HepG2 (cell line): ENCODE data around the gene PKMYT1. TPM values are rescaled to one million over a fixed set of nuclear protein-coding genes. Genes with fewer than 3 reads are reported as not detected.

ENCODE experiments used
- DMAP1 ChIP-seq: IDR thresholded peaks from 2 replicates; pipeline ENCODE4 v1.6.1; 2016
- FLYWCH1 ChIP-seq: sonication (generic); formaldehyde crosslinking; IDR thresholded peaks from 2 replicates; pipeline ENCODE4 v1.8.1; 2023; ENCODE audit warnings: mild to moderate bottlenecking, missing genetic modification reagents
- HHEX ChIP-seq: IDR thresholded peaks from 2 replicates; pipeline ENCODE4 v1.6.1; 2016; ENCODE audit warnings: control low read depth
- JUNB ChIP-seq: sonication (generic); formaldehyde crosslinking; IDR thresholded peaks from 2 replicates; pipeline ENCODE4 v1.8.0; 2022; ENCODE audit warnings: missing genetic modification reagents, mild to moderate bottlenecking, borderline replicate concordance
- KAT8 ChIP-seq: IDR thresholded peaks from 2 replicates; pipeline ENCODE4 v1.6.1; 2016; ENCODE audit warnings: missing genetic modification reagents, missing compliant biosample characterization
- KDM3A ChIP-seq: IDR thresholded peaks from 2 replicates; pipeline ENCODE4 v1.6.1; 2018; ENCODE audit warnings: low read depth, missing compliant biosample characterization
- MXD4 ChIP-seq: IDR thresholded peaks from 2 replicates; pipeline ENCODE4 v1.6.1; 2016; ENCODE audit warnings: mild to moderate bottlenecking, missing biosample characterization, missing genetic modification reagents
- PAWR ChIP-seq: sonication (generic); formaldehyde crosslinking; IDR thresholded peaks from 2 replicates; pipeline ENCODE4 v1.4.0; 2020; ENCODE audit warnings: missing genetic modification reagents, mild to moderate bottlenecking, borderline replicate concordance
- RXRB ChIP-seq: IDR thresholded peaks from 2 replicates; pipeline ENCODE4 v1.6.1; 2016; ENCODE audit warnings: borderline replicate concordance, missing genetic modification reagents, missing compliant biosample characterization
- SRSF4 ChIP-seq: fragments of 200-400 bp; formaldehyde crosslinking; IDR thresholded peaks from one replicate; pipeline ENCODE4 v1.6.1; 2018; ENCODE audit warnings: mild to moderate bottlenecking, low read depth, low read length, moderate library complexity; ENCODE audit not compliant: poor library complexity, severe bottlenecking
- STAG1 ChIP-seq: sonication (generic); formaldehyde crosslinking; IDR thresholded peaks from 2 replicates; pipeline ENCODE4 v1.4.0; 2020; ENCODE audit warnings: missing genetic modification reagents
- TARDBP ChIP-seq: sonication (generic); formaldehyde crosslinking; IDR thresholded peaks from 2 replicates; pipeline ENCODE4 v1.8.0; 2022; ENCODE audit warnings: mild to moderate bottlenecking, missing genetic modification reagents
- TP53 ChIP-seq: sonication (generic); formaldehyde crosslinking; conservative IDR thresholded peaks from 2 replicates; pipeline ENCODE4 v1.4.0; 2020; ENCODE audit warnings: missing genetic modification reagents
- ZFYVE20 ChIP-seq: sonication (generic); formaldehyde crosslinking; IDR thresholded peaks from 2 replicates; pipeline ENCODE4 v1.8.0; 2023; ENCODE audit warnings: low read depth, mild to moderate bottlenecking, moderate library complexity, missing genetic modification reagents, borderline replicate concordance
- ZKSCAN1 ChIP-seq: fragments of 150-350 bp; IDR thresholded peaks from 2 replicates; pipeline ENCODE4 v1.6.1; 2014; ENCODE audit warnings: low read length
- ZNF296 ChIP-seq: sonication (generic); formaldehyde crosslinking; conservative IDR thresholded peaks from 2 replicates; pipeline ENCODE4 v1.5.0; 2020; ENCODE audit warnings: mild to moderate bottlenecking, missing genetic modification reagents
- ZNF3 ChIP-seq: IDR thresholded peaks from 2 replicates; pipeline ENCODE4 v1.7.0; 2017; ENCODE audit warnings: inconsistent platforms
- ZNF335 ChIP-seq: sonication (generic); formaldehyde crosslinking; IDR thresholded peaks from 2 replicates; pipeline ENCODE4 v1.4.0; 2020; ENCODE audit warnings: missing genetic modification reagents
- ZNF558 ChIP-seq: sonication (generic); formaldehyde crosslinking; IDR thresholded peaks from 2 replicates; pipeline ENCODE4 v1.9.0; 2022; ENCODE audit warnings: mild to moderate bottlenecking, missing genetic modification reagents, borderline replicate concordance
- ZNF761 ChIP-seq: sonication (generic); formaldehyde crosslinking; conservative IDR thresholded peaks from 2 replicates; pipeline ENCODE4 v1.4.0; 2020; ENCODE audit warnings: mild to moderate bottlenecking, missing genetic modification reagents
- polyA plus RNA-seq, 8 experiments: library from polyadenylated mRNA; depleted of rRNA in 3 of 8; stranded (reverse) in 7 of 8; unstranded in 1 of 8; fragments of >200 nt; fragmentation: Illumina TruSeq in 4 of 8; extraction: Trizol in 4 of 8; gene quantifications; 2 replicates each; pipeline versions ENCODE4 v1.2.1 to v1.2.3, GENCODE V29; 2011 to 2016; ENCODE audit warnings: low read depth in 4 of 8, missing spikeins in 1 of 8, mixed read lengths in 1 of 8; ENCODE audit not compliant: insufficient read depth in 1 of 8
- total RNA-seq, 5 experiments: library from RNA; depleted of rRNA; stranded (reverse); fragments of >200 nt; fragmentation: Illumina TruSeq; extraction: Trizol; gene quantifications; 2 replicates each; pipeline ENCODE4 v1.2.3, GENCODE V29; 2016; ENCODE audit warnings: low read depth in 1 of 5
- TF ChIP-seq, protein P1 (sequence below): sonication (generic); formaldehyde crosslinking; IDR thresholded peaks from 2 replicates; pipeline ENCODE4 v1.5.0; 2020; ENCODE audit warnings: missing genetic modification reagents, mild to moderate bottlenecking, borderline replicate concordance
- TF ChIP-seq, protein P2 (sequence below): sonication (generic); formaldehyde crosslinking; conservative IDR thresholded peaks from 2 replicates; pipeline ENCODE4 v1.4.0; 2020; ENCODE audit warnings: mild to moderate bottlenecking, missing genetic modification reagents, moderate library complexity
- TF ChIP-seq, protein P3 (sequence below): sonication (generic); formaldehyde crosslinking; IDR thresholded peaks from 2 replicates; pipeline ENCODE4 v1.8.0; 2022; ENCODE audit warnings: missing genetic modification reagents, mild to moderate bottlenecking, inconsistent platforms, borderline replicate concordance
- TF ChIP-seq, protein P4 (sequence below): IDR thresholded peaks from 2 replicates; pipeline ENCODE4 v1.6.1; 2016; ENCODE audit warnings: mild to moderate bottlenecking, missing biosample characterization, missing genetic modification reagents

PKMYT1 gene
- total and polyA plus RNA-seq, 2 of the 13 experiments (the other 11 are each of a cell fraction or from before 2014, with no cell fraction given) = 7.0 to 27.8 TPM

DNA sequence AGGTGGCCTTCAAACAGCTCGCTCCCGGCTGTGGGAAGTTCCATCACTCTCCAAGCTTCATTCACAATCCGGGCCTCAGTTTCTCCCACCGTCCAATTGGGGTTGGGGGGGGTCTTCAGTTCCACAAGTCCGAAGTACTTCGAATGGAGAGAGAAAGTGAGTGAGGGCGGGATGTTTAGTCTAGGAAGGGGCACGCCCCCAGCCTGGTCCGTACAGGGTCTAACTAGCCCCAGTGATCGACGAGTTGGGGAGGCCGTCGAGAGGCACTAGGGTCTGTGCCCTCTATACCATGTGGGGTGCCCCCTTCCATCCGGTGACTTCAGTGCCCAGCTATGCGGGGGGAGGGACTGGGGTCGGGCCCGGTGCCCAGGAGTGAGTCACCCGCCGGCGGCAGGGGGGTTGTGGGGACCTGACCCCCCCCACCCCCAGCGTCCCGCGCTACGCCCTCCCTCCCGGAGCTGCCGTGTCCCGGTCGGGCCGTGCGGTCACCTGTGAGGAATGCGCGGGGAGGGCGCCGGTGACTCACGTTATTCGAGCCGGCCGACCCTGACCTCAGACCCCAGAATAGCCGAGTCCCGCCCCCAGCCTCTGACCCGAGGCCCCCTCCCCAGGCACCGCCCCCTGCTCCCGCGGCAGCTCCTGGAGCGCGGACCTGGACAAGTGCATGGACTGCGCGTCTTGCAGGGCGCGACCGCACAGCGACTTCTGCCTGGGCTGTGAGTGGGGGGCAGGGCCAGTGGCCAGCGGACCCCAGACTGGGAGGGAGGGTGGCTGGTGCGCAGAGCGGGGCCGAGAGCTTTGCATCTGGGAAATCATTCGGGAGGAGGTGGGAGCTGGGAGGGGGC lies 40.6 kb upstream of the PKMYT1 start (continued):
- TF ChIP-seq, protein P1, sequence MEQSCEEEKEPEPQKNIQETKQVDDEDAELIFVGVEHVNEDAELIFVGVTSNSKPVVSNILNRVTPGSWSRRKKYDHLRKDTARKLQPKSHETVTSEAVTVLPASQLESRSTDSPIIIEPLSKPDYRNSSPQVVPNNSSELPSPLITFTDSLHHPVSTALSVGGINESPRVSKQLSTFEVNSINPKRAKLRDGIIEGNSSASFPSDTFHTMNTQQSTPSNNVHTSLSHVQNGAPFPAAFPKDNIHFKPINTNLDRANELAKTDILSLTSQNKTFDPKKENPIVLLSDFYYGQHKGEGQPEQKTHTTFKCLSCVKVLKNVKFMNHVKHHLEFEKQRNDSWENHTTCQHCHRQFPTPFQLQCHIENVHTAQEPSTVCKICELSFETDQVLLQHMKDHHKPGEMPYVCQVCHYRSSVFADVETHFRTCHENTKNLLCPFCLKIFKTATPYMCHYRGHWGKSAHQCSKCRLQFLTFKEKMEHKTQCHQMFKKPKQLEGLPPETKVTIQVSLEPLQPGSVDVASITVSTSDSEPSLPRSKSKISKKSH (CRISPR knock-in tag) = peak; percentile 25; the same call in 1 of the 2 replicates
- peak; percentile 84 for TF ChIP-seq ZNF335
- TF ChIP-seq SRSF4 = no peak
- TF ChIP-seq STAG1 (CRISPR knock-in tag) = no peak
- peak; percentile 82 for TF ChIP-seq RXRB (CRISPR knock-in tag)
- TF ChIP-seq ZNF761 (CRISPR knock-in tag) = 0 out of 2 replicates have a peak, but pooled peaks have one; percentile 85
- TF ChIP-seq ZNF296 = no peak
- TF ChIP-seq, protein P2, sequence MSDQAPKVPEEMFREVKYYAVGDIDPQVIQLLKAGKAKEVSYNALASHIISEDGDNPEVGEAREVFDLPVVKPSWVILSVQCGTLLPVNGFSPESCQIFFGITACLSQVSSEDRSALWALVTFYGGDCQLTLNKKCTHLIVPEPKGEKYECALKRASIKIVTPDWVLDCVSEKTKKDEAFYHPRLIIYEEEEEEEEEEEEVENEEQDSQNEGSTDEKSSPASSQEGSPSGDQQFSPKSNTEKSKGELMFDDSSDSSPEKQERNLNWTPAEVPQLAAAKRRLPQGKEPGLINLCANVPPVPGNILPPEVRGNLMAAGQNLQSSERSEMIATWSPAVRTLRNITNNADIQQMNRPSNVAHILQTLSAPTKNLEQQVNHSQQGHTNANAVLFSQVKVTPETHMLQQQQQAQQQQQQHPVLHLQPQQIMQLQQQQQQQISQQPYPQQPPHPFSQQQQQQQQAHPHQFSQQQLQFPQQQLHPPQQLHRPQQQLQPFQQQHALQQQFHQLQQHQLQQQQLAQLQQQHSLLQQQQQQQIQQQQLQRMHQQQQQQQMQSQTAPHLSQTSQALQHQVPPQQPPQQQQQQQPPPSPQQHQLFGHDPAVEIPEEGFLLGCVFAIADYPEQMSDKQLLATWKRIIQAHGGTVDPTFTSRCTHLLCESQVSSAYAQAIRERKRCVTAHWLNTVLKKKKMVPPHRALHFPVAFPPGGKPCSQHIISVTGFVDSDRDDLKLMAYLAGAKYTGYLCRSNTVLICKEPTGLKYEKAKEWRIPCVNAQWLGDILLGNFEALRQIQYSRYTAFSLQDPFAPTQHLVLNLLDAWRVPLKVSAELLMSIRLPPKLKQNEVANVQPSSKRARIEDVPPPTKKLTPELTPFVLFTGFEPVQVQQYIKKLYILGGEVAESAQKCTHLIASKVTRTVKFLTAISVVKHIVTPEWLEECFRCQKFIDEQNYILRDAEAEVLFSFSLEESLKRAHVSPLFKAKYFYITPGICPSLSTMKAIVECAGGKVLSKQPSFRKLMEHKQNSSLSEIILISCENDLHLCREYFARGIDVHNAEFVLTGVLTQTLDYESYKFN (CRISPR knock-in tag) = peak; percentile 84
- TF ChIP-seq KDM3A (CRISPR knock-in tag) = no peak; the same call in 1 of the 2 replicates
- no peak for TF ChIP-seq ZKSCAN1
- peak; percentile 26; the same call in 1 of the 2 replicates for TF ChIP-seq ZNF558 (CRISPR knock-in tag)
- TF ChIP-seq ZFYVE20 (CRISPR knock-in tag) = no peak
- TF ChIP-seq DMAP1 (CRISPR knock-in tag) = peak; percentile 64; the same call in 1 of the 2 replicates
- TF ChIP-seq FLYWCH1 (CRISPR knock-in tag) = 0 out of 2 replicates have a peak, but pooled peaks have one; percentile 17
- TF ChIP-seq JUNB (CRISPR knock-in tag) = peak; percentile 94
- TF ChIP-seq, protein P3, sequence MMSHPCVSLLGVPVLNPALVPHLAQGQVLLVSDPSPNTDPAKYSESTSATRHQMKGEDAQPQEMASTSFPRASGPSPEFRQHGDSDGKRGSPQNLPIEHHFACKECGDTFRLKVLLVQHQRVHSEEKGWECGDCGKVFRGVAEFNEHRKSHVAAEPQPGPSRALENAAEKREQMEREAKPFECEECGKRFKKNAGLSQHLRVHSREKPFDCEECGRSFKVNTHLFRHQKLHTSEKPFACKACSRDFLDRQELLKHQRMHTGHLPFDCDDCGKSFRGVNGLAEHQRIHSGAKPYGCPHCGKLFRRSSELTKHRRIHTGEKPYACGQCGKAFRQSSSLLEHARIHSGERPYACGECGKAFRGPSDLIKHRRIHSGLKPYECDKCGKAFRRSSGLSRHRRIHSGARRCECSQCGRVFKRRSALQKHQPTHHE (CRISPR knock-in tag) = no peak
- TF ChIP-seq KAT8 (CRISPR knock-in tag) = peak; percentile 63
- TF ChIP-seq PAWR (CRISPR knock-in tag) = no peak
- TF ChIP-seq TARDBP (CRISPR knock-in tag) = peak; percentile 59; the same call in 1 of the 2 replicates
- TF ChIP-seq MXD4 (CRISPR knock-in tag) = peak; percentile 51; the same call in 1 of the 2 replicates
- no peak for TF ChIP-seq ZNF3
- TF ChIP-seq HHEX (CRISPR knock-in tag) = no peak
- TF ChIP-seq TP53 (CRISPR knock-in tag) = 0 out of 2 replicates have a peak, but pooled peaks have one; percentile 52
- TF ChIP-seq, protein P4, sequence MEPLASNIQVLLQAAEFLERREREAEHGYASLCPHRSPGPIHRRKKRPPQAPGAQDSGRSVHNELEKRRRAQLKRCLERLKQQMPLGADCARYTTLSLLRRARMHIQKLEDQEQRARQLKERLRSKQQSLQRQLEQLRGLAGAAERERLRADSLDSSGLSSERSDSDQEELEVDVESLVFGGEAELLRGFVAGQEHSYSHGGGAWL (CRISPR knock-in tag) = 0 out of 2 replicates have a peak, but pooled peaks have one; percentile 26
